SW 1271 (cell line): ENCODE results near the gene ADAM12.

ENCODE experiments used
- DNase-seq, 2 experiments: peaks; one replicate each; lab custom pipeline; 2025; lab: John Stamatoyannopoulos, UW

Gene ADAM12

GRCh38 chr10:126114884-126115555 is 273.3 kb downstream of the ADAM12 start:
- DNase-seq: no peak

DNA sequence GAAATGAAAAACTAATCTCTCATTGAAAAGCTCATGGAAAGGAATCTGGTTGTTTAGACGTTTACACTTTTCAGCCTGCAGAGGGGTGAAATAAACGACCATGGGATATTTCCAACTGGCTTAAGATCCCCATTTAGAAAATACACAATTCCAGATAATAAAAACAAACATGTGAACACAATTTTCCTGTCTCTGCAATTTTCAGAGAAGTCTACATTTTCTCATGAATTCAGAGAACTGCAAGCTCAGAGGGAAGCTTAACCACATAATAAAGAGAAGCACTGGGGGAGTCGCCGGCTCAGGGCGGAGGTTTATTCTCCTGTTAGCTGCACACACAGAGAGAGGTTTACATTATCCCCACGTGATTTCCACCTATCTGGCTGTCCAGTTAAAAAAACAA is 276.8 kb downstream of the ADAM12 start:
- no peak for DNase-seq

GRCh38 chr10:126110489-126111180 is 277.6 kb downstream of the ADAM12 start:
- DNase-seq: no peak

GRCh38 chr10:126109893-126110292 is 278.4 kb downstream of the ADAM12 start:
- no peak for DNase-seq

GRCh38 chr10:126108693-126109092 is 279.6 kb downstream of the ADAM12 start:
- no peak for DNase-seq

GRCh38 chr10:126104767-126105166 is 283.5 kb downstream of the ADAM12 start:
- no peak for DNase-seq

- DNase-seq: no peak
These were observed 285.6 kb downstream of the ADAM12 start for GRCh38 chr10:126102636-126103035.

- DNase-seq: no peak
These were observed 286.5 kb downstream of the ADAM12 start for GRCh38 chr10:126101736-126102135.

DNA sequence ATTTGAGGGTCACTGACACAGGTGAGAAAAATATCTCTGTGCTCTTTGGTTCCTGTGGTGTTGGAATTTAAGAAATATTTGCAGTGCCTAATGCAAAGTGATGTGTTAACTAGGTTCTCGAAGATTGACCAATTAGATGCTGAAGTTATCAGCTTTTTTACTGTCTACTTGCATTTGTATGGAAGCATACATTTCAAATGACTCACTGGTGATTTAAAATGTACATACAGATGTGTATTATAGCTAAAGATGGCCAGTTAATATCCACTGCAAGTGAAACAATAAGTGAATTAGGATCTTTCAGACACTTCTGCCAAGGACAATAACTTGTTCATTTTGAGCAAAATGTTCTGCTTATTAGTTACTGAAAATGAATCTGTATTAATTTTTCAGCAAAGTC is 287.0 kb downstream of the ADAM12 start:
- no peak for DNase-seq

- DNase-seq: no peak
These were observed 288.9 kb downstream of the ADAM12 start for GRCh38 chr10:126099366-126099765.

DNA sequence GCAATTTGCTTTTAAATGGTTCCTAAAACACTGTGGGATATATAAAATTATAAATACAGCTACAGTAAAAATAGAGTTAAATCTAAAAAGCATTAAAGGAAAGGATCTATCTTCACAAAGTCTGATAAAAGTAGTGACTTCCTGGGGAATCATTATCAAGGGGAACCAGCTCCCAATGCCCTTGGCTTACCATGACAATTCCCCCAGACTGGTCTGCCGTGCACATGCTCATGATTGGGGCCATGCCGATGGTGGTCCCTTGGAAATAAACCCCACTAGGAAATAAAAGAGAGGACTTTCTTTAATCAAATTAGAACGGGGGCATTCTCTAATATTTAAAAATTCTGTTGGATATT is 290.1 kb downstream of the ADAM12 start:
- no peak for DNase-seq

- DNase-seq: no peak
These were observed 290.6 kb downstream of the ADAM12 start for GRCh38 chr10:126097558-126098225.

DNA sequence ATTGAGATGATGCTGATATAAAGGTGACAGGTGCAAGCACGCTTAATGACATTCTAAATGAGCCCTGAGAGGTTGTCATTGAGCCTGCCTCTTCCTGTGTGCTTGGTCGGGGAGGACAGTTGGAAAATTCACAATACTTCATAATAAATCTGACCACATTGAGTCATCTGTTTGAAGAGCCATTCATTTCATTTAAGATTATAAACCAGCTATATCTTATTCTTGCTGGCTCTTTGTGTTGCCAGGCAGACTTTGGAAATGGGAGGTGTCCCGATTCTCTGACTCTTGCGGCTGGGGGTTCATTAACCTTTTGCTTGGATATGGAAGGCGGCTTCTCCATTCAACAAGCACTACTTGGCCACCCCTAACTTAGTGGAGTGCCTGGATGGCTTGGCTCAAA is 293.7 kb downstream of the ADAM12 start:
- no peak for DNase-seq

- no peak for DNase-seq
These were observed 295.7 kb downstream of the ADAM12 start for GRCh38 chr10:126092366-126093215.

- DNase-seq: peak in 1 of 2 experiments; percentile 1
These were observed 297.2 kb downstream of the ADAM12 start for GRCh38 chr10:126090911-126091728.

DNA sequence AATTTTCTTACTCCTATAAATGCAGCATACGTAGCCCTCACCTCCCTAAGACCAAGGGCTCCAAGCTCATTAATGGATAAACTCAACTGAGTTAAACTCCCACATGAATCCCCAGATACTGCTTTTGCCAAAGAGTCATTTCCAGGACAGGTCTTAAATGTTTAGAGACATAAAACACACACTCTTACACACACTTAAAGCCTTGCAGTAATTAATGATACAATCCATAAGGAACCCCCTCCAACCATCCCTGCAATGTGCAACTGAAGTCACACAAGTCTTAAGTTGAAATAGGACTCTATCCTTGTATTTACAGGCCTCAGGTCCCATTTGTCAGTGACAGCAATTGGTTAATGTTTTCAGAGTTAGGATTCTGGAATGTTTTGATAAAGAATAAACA is 297.8 kb downstream of the ADAM12 start:
- no peak for DNase-seq

- DNase-seq: no peak
These were observed 300.3 kb downstream of the ADAM12 start for GRCh38 chr10:126087796-126088505.

DNA sequence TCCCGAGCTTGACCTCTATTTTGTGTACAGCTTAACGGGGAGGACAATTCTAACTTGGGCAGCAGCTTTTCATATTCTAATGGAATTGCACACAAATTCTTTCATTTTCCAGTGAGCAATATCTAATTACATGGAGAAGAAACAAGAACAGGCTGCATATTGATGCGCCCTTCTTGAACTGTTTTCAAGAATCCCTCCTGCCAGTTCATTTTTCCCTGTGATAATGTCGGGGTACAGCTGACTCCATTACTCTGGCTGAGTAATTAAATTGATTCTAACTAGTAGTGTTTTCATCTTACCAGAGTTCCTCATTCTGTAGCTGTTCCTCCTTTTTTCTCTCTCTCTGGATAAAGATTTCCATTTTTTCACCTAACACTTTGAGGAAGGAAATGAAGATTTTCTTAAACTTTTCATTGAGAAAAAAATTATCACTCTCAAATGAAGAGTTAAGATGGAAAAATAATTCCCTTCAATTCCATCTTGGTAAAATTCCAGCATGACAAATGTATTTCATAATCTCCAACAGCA is 301.1 kb downstream of the ADAM12 start:
- no peak for DNase-seq

DNA sequence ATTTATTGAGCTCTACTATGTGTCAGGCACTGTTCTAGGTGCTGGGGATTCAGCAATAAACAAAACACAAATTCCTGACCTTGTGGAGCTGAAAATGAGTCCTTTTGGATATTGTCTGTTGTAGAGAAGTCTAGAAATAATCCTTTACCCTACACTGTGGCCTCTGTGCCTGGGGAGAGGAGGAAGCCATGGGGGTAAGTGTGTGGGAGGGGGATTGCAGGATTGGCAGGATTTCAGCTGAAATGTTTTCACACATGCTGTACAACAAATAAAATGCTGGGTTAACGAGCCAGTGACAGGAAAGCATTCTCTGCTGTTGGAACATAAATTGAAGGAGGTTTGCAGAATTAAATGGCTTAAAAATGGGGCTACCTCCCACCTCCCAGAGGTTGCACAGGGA is 302.5 kb downstream of the ADAM12 start:
- DNase-seq: no peak

DNA sequence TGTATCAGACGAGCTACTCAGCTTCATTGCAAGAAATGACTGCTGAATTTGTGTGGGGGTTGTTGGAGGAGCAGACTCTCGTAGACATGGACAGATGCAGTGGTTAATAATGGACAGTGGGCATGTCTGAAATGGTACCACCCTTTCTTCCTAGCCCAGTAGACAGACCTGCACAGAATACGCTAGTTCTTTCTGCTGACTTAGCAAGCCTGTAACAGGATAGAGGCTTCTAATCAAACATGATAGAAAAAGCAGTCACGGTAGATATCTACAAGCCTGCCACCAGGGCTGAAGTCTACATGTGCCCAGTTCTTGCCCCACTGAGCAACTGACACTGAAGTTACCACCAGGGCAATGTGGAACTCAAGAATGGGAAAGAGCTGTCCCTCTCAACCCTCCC is 303.9 kb downstream of the ADAM12 start:
- no peak for DNase-seq

GRCh38 chr10:126083009-126083408 is 305.3 kb downstream of the ADAM12 start:
- no peak for DNase-seq
